Retinal pigment epithelial cell (primary cell): ENCODE measurements around the gene COBL.

Experiments used
- DNase-seq: peaks from one replicate; pipeline ENCODE4 v3.0.0-alpha.2; 2010; ENCODE audit warnings: low read depth
- H3K4me3 ChIP-seq: 2 replicates; pipeline ENCODE4 v1.5.1; 2011; ENCODE audit warnings: mild to moderate bottlenecking, low read length, control low read depth, moderate library complexity
- CTCF ChIP-seq: conservative IDR thresholded peaks from 2 replicates; pipeline ENCODE4 v1.5.1; 2011; ENCODE audit warnings: low read depth, low read length, control low read depth, inconsistent platforms

The COBL gene

DNA sequence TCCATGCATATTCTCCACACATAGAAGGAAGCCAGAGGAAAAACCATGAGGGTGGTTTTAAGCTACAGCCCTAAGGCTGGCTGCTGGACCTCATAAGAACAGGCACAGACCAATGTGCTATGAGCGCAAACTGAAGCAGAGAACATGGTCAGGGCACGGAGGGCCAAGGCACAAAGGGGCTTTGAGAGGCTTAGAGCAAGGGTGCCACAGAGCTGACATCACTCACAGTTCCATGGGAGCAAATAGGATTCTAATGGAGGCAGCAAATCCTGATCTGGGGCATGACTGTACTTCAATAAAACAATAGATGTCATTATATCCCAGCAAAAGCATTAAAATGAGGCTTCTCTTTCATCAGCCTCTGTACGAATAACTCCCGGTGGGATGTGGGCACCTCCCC is 162.4 kb downstream of the COBL start:
- TF ChIP-seq CTCF, result no peak

GRCh38 chr7:51152706-51153200 is 163.9 kb downstream of the COBL start:
- no peak overlapping the region for H3K4me3 ChIP-seq
- TF ChIP-seq CTCF, result no peak
- DNase-seq, result no peak

More for the DNA sequence above, 162.4 kb downstream of the COBL start:
- no peak for DNase-seq
- no peak overlapping the region for H3K4me3 ChIP-seq

DNA sequence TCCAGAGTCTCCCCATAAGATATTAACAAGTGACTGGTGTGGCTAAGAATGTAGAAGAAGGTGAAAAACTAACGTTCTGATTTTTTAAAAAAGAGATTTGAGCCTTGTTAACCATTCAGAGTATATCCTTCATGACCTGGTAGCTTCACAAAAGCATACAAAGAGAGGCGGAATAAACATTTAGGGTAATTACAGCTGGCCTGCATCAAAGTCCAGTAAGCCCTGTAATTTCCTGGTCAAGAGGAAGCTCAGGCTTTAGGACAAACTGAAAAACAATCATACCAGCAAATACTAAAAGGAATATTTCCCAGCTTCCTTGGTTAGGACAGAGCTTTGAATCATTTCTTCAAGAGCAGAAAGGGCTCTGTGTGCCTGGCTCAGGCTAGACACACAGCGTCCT is 165.2 kb downstream of the COBL start:
- no peak for DNase-seq
- no peak overlapping the region for H3K4me3 ChIP-seq
- no peak for TF ChIP-seq CTCF

DNA sequence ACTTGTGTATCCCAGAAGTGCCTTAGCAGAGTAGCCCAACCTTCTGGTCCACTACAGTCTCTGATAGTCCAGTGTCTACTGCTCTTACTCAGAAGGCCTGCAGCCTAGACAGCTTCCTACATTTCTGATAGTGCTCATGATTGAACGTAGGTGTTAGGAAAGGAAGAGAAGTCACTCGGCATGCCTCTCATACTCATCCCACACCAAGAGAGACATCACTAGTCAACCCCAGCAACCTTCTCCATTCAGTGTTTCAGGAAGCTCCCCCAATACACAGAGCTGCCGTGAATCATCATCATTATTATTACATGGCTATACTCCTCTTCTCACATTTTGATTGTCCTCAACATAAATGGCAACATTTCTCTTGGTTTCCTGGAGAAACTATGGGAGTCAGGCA is 166.4 kb downstream of the COBL start:
- H3K4me3 ChIP-seq, result no peak overlapping the region
- no peak for TF ChIP-seq CTCF
- no peak for DNase-seq

DNA sequence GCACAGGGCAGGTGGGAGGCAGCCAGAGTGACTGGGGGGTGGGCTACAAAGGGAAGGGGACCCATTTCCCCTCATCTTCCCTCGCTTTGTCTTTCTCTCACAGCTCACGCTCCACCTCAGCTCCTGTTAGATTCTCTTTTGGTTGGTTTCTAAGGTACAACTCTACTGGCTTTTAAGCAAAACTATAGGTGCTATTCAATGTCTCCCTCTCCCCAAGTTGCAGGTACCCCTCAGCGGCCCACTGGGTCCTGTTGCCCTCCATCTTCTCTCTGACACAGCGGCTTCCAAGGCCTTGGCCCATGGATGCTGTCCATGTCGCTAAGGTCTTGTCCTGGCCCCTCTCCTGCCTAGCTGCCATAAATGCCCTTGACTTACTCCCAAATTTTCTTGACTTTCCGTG is 168.4 kb downstream of the COBL start:
- no peak overlapping the region for H3K4me3 ChIP-seq
- no peak for TF ChIP-seq CTCF
- DNase-seq, result no peak

GRCh38 chr7:51146816-51147586 is 169.6 kb downstream of the COBL start:
- H3K4me3 ChIP-seq, result no peak overlapping the region
- DNase-seq, result no peak
- no peak for TF ChIP-seq CTCF

DNA sequence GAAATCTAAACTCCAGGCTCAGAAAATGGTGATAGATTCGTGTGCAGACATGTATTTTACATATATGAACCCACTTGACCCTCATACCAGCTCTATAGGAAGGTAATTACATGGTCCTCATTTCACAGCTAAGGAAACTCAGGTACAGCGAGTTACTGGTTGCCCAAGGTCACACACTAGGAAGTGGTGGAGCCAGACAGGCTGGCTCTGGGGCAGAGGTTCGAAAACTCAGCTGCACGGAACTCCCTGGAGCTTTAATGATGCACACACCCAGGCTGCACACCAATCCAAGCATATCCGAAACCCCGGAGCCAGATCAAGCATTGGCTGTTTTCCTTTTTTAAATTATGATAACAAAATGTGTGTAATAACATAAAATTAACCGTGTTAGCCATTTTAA is 172.4 kb downstream of the COBL start:
- H3K4me3 ChIP-seq, result no peak overlapping the region
- no peak for TF ChIP-seq CTCF
- DNase-seq, result no peak
